DOHH2 (cell line): ENCODE data around the gene ACSS3.

Source experiments
- H3F3A ChIP-seq: fragments of 200-600 bp; sonication (generic), shearing (Covaris generic); 2 replicates; pipeline ENCODE4 v1.6.0; 2016; ENCODE audit warnings: antibody characterized with exemption, mild to moderate bottlenecking; ENCODE audit not compliant: control insufficient read depth, insufficient read depth
- H3K27ac ChIP-seq: fragments of 200-600 bp; sonication (generic); 2 replicates; pipeline ENCODE4 v1.5.1; 2014; ENCODE audit warnings: low read depth, mild to moderate bottlenecking, low read length, moderate library complexity
- H3K27me3 ChIP-seq: fragments of 200-600 bp; sonication (generic); 2 replicates; pipeline ENCODE4 v1.6.1; 2014; ENCODE audit warnings: mild to moderate bottlenecking, low read length, mixed read lengths; ENCODE audit not compliant: control insufficient read depth
- H3K36me3 ChIP-seq: fragments of 200-600 bp; sonication (generic); 2 replicates; pipeline ENCODE4 v1.6.1; 2014; ENCODE audit warnings: mild to moderate bottlenecking, low read length, moderate library complexity, mixed read lengths; ENCODE audit not compliant: control insufficient read depth
- H3K4me1 ChIP-seq: fragments of 200-600 bp; sonication (generic); 2 replicates; pipeline ENCODE4 v1.6.1; 2014; ENCODE audit warnings: mild to moderate bottlenecking, low read length, mixed read lengths; ENCODE audit not compliant: control insufficient read depth
- H3K4me2 ChIP-seq: fragments of 200-600 bp; sonication (generic); 2 replicates; pipeline ENCODE4 v1.6.0; 2014; ENCODE audit warnings: mild to moderate bottlenecking, low read length, moderate library complexity
- H3K4me3 ChIP-seq: fragments of 200-600 bp; sonication (generic); 2 replicates; pipeline ENCODE4 v1.5.1; 2014; ENCODE audit warnings: mild to moderate bottlenecking, low read length, mixed read lengths
- H3K79me2 ChIP-seq: fragments of 200-600 bp; sonication (generic); 2 replicates; pipeline ENCODE4 v1.6.1; 2014; ENCODE audit warnings: mild to moderate bottlenecking, low read length, mixed read lengths; ENCODE audit not compliant: control insufficient read depth
- H3K9me2 ChIP-seq: fragments of 200-600 bp; sonication (generic); replicated peaks from 2 replicates; pipeline ENCODE4 v1.6.1; 2014; ENCODE audit warnings: mild to moderate bottlenecking, low read length, mixed read lengths; ENCODE audit not compliant: control insufficient read depth
- H3K9me3 ChIP-seq: fragments of 200-600 bp; sonication (generic); 2 replicates; pipeline ENCODE4 v1.6.1; 2014; ENCODE audit warnings: antibody characterized with exemption, low read length, mixed read lengths; ENCODE audit not compliant: control insufficient read depth, insufficient read depth
- H4K20me1 ChIP-seq: fragments of 200-600 bp; sonication (generic); 2 replicates; pipeline ENCODE4 v1.6.0; 2014; ENCODE audit warnings: low read depth, mild to moderate bottlenecking, antibody characterized with exemption, low read length, moderate library complexity; ENCODE audit not compliant: control insufficient read depth, insufficient read depth
- EZH2phosphoT487 ChIP-seq: fragments of 200-600 bp; sonication (generic); IDR thresholded peaks from 2 replicates; pipeline ENCODE4 v1.6.1; 2017; ENCODE audit warnings: borderline replicate concordance, mild to moderate bottlenecking, antibody characterized with exemption, low read length, moderate library complexity, mixed read lengths
- TF ChIP-seq, protein P1 (sequence below): fragments of 200-600 bp; sonication (generic); IDR thresholded peaks from one replicate; pipeline ENCODE4 v1.5.1; 2014; ENCODE audit warnings: antibody characterized with exemption, mild to moderate bottlenecking, low read depth, low read length; ENCODE audit not compliant: poor library complexity, severe bottlenecking

Gene ACSS3

DNA sequence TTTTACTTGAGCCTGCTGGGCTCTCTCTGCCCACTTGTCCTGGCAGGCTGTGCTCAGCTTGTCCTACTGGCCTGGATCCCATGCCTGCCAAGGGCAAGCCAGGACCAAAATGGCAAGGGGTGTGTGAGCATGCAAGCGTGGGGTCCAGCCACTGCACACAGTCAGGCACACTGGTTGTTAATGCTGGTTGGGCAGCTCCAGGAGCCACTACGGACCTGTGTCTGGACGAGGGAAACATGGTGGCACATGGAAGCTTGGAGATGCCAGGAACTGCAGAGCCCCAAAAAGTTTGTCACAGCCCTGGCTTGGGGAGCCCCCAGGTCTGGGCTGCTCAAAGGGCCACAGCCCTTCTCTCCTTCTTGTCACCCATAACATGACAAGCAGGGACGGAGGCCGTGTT is 83.8 kb downstream of the ACSS3 start:
- TF ChIP-seq, protein P1, sequence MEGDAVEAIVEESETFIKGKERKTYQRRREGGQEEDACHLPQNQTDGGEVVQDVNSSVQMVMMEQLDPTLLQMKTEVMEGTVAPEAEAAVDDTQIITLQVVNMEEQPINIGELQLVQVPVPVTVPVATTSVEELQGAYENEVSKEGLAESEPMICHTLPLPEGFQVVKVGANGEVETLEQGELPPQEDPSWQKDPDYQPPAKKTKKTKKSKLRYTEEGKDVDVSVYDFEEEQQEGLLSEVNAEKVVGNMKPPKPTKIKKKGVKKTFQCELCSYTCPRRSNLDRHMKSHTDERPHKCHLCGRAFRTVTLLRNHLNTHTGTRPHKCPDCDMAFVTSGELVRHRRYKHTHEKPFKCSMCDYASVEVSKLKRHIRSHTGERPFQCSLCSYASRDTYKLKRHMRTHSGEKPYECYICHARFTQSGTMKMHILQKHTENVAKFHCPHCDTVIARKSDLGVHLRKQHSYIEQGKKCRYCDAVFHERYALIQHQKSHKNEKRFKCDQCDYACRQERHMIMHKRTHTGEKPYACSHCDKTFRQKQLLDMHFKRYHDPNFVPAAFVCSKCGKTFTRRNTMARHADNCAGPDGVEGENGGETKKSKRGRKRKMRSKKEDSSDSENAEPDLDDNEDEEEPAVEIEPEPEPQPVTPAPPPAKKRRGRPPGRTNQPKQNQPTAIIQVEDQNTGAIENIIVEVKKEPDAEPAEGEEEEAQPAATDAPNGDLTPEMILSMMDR: no peak
- TF ChIP-seq EZH2phosphoT487: no peak
- H3K4me1 ChIP-seq: no peaks in the 10 kb centered on the region
- H3K79me2 ChIP-seq: no peaks in the 10 kb centered on the region
- no peak overlapping the region for H3K27ac ChIP-seq
- H3K9me3 ChIP-seq: no peaks in the 10 kb centered on the region
- H3K4me3 ChIP-seq: no peak overlapping the region
- H3K36me3 ChIP-seq: no peaks in the 10 kb centered on the region
- no peak overlapping the region for H3K4me2 ChIP-seq
- no peaks in the 10 kb centered on the region for H3K9me2 ChIP-seq
- no peaks in the 10 kb centered on the region for H4K20me1 ChIP-seq
- H3F3A ChIP-seq: no peaks in the 10 kb centered on the region
- H3K27me3 ChIP-seq: no peaks in the 10 kb centered on the region

DNA sequence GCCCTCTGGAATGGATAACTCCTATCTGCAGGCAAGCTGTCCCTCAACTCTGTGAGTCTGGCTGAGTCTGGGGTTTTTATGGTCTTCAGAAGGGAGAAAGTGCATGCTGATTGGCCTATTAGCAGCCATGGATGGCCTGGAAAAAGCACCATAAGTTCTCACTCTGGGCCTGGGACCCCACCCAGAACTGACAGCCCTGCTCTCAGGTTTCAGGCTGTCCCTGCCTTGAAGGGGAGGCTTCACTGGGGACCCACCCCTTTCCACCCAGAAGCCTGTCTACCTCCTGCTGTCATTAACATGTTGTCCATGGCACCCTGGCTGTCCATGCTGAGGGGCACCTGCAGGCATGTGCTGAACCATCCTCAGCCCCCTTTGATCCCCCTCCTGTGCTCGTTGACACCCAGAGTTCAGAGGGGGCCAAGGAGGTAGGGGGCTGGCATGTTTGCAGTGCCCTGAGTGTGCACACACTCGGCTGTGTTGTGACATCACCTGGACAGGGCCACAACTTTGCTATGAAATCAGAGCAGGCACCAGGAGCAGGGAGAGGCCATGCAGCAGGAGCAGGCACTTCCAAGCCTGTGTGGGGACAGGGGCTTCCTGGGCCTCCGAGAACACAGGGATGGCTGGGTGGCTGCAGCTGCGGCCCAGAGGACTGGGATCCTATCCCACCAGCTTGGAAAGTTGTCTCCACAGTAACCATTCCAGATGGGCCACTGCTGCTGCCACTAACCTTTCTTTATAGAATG is 84.7 kb downstream of the ACSS3 start:
- Histone ChIP-seq H3K4me1 (no peaks in the 10 kb centered on the region), H3K79me2 (no peaks in the 10 kb centered on the region), H3K27me3 (no peaks in the 10 kb centered on the region), H3F3A (no peaks in the 10 kb centered on the region), H3K4me3 (no peak overlapping the region), H3K9me3 (no peaks in the 10 kb centered on the region), H3K36me3 (no peaks in the 10 kb centered on the region), H4K20me1 (no peaks in the 10 kb centered on the region), H3K4me2 (no peak overlapping the region), H3K9me2 (no peaks in the 10 kb centered on the region), H3K27ac (no peak overlapping the region)
- TF ChIP-seq, protein P1: no peak
- TF ChIP-seq EZH2phosphoT487: no peak

DNA sequence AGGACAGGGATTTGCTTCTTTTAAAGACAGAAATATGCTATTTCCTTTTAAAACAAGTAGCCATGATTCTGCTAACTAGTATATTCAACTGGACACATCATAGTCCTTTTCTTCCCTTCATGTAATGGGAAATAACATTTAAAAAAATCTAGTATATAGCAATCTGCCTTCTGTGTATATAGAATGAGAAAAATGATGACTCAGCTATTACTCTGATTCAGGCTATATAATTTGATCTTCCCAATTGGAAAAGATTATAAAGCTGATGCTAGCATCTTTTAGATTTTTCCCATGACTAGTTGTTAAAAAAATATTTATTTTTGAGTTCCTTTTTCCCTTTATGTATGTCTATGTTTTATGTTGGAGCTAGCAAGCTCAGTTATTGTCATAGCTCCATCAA is 86.9 kb downstream of the ACSS3 start:
- no peak overlapping the region for H3K27ac ChIP-seq

More for the DNA sequence above, 86.9 kb downstream of the ACSS3 start:
- Histone ChIP-seq H3K27me3 (no peaks in the 10 kb centered on the region), H3K4me1 (no peaks in the 10 kb centered on the region), H3K9me3 (no peaks in the 10 kb centered on the region), H3K4me2 (no peak overlapping the region), H4K20me1 (no peaks in the 10 kb centered on the region), H3K79me2 (no peaks in the 10 kb centered on the region), H3K9me2 (no peaks in the 10 kb centered on the region), H3K4me3 (no peak overlapping the region), H3F3A (no peaks in the 10 kb centered on the region), H3K36me3 (no peaks in the 10 kb centered on the region)
- TF ChIP-seq EZH2phosphoT487: no peak
- TF ChIP-seq, protein P1: no peak
